Mucosa of descending colon (tissue), 3 donors: Measurements from ENCODE around the gene CNDP2. TPM values are rescaled to one million over a fixed set of nuclear protein-coding genes. Genes with fewer than 3 reads are reported as not detected.

ENCODE experiments used
- ATAC-seq: fragments of 200-7000 bp; cut with Tn5 transposase; one replicate; pipeline ENCODE4 v1.9.1; 2020; ENCODE audit warnings: mild to moderate bottlenecking, moderate library complexity
- DNase-seq, 3 donors: peaks; one replicate each; pipeline ENCODE4 v3.0.0-alpha.2; 2020
- H3K36me3 ChIP-seq: fragments of 200-600 bp; one replicate; pipeline ENCODE4 v1.8.0; 2021; ENCODE audit warnings: low read depth, mild to moderate bottlenecking
- H3K4me1 ChIP-seq: fragments of 200-600 bp; one replicate; pipeline ENCODE4 v1.8.0; 2021; ENCODE audit warnings: low read depth, mild to moderate bottlenecking
- H3K4me3 ChIP-seq: fragments of 200-600 bp; one replicate; pipeline ENCODE4 v1.8.0; 2021; ENCODE audit warnings: mild to moderate bottlenecking
- H3K9me3 ChIP-seq: fragments of 200-600 bp; one replicate; pipeline ENCODE4 v1.8.0; 2021; ENCODE audit warnings: mild to moderate bottlenecking
- CTCF ChIP-seq: fragments of 200-600 bp; IDR thresholded peaks from one replicate; pipeline ENCODE4 v1.8.0; 2022; ENCODE audit warnings: antibody characterized with exemption, mild to moderate bottlenecking
- intact Hi-C, 2 donors: fragments of 100-400 bp; cut with DNase I in 1 of 2; cut with micrococcal nuclease in 1 of 2; formaldehyde crosslinking; loops; one replicate each; pipeline versions ENCODE4 v1.11.0 to v1.11.1; 2022; cut with DNase I, micrococcal nuclease
- long read RNA-seq, 2 donors: library from polyadenylated mRNA; unstranded; transcript quantifications; one replicate each; pipeline ENCODE4 v2.0.0, GENCODE V29; 2019 to 2021
- total RNA-seq, 3 donors: library from RNA; stranded (reverse); fragmentation: NEBNext Ultra II Directional in 2 of 3; extraction: Animal tissue kit (Norgen Biotek cat#: 25700) in 2 of 3; gene quantifications; one replicate each; pipeline versions ENCODE4 v1.2.1 to v1.2.4, GENCODE V29; 2021 to 2023
- donor health status: DM: no; HTN: no; CAD: no; lungs with moderate emphysema.
- donor health status: DM: no; HTN: no; CAD: no.
- donor health status: DM: no; HTN: yes; CAD: no.

CNDP2 gene
- total RNA-seq, result 100 to 1,000 TPM; 148 to 263 (median 244) TPM
- long read RNA-seq, donor 1, full-length matches to known transcripts, result 147 of 206 reads
- long read RNA-seq, donor 1, partial matches to known transcripts, result 36 of 206 reads
- long read RNA-seq, donor 1, other reads (novel, unspliced or antisense), result 23 of 206 reads
- long read RNA-seq, donor 2, full-length matches to known transcripts, result 94 of 143 reads
- long read RNA-seq, donor 2, partial matches to known transcripts, result 39 of 143 reads
- long read RNA-seq, donor 2, other reads (novel, unspliced or antisense), result 10 of 143 reads

- Histone ChIP-seq H3K4me3 (peak within 1 kb of the TSS; percentile 90), H3K36me3 (peaks cover 3% of the 10 kb centered on the region), H3K4me1 (peaks cover 23% of the 10 kb centered on the region), H3K9me3 (no peaks in the 10 kb centered on the region)
- peak; percentile 100 for DNase-seq
- TF ChIP-seq CTCF, result no peak
- ATAC-seq, result peak; percentile 94
- intact Hi-C loops, result loop anchor here (10.0 kb wide), 2 partner anchors 141 to 709 kb away; partner anchors contain the start of gene PTGR3 (in 1 of the 2)
Observed at GRCh38 chr18:74495581-74496507, at the start of gene CNDP2. Gene CNDP2, plus strand, starts transcription at chr18:74496363. Its CDS starts 3,611 bp downstream, at chr18:74499974.

- H3K4me3 ChIP-seq, result no peak overlapping the region
- DNase-seq (no peak), ATAC-seq (no peak)
- H3K9me3 ChIP-seq, result no peaks in the 10 kb centered on the region
- H3K4me1 ChIP-seq, result peaks cover 6% of the 10 kb centered on the region
- H3K36me3 ChIP-seq, result no peaks in the 10 kb centered on the region
- no peak for TF ChIP-seq CTCF
- intact Hi-C loops, result no loop called here
Observed at GRCh38 chr18:74446631-74447403, 49.3 kb upstream of the CNDP2 start.

- no peak for TF ChIP-seq CTCF
- ATAC-seq, result no peak
- intact Hi-C loops, result no loop called here
- no peak for DNase-seq
- Histone ChIP-seq H3K36me3 (no peaks in the 10 kb centered on the region), H3K4me1 (peaks cover 6% of the 10 kb centered on the region), H3K4me3 (no peak overlapping the region), H3K9me3 (no peaks in the 10 kb centered on the region)
Observed at GRCh38 chr18:74447404-74448152, 48.6 kb upstream of the CNDP2 start.

GRCh38 chr18:74450626-74451025 lies 45.5 kb upstream of the CNDP2 start:
- H3K4me1 ChIP-seq, result peaks cover 6% of the 10 kb centered on the region
- H3K4me3 ChIP-seq, result no peak overlapping the region
- no peaks in the 10 kb centered on the region for H3K36me3 ChIP-seq
- ATAC-seq (peak; percentile 38), DNase-seq (no peak)
- intact Hi-C loops, result no loop called here
- no peaks in the 10 kb centered on the region for H3K9me3 ChIP-seq
- TF ChIP-seq CTCF, result no peak

- intact Hi-C loops, result no loop called here
- DNase-seq (peak in 1 of 3 donors; percentile 15), ATAC-seq (peak; percentile 71)
- peaks cover 9% of the 10 kb centered on the region for H3K4me1 ChIP-seq
- no peak for TF ChIP-seq CTCF
- H3K36me3 ChIP-seq, result no peaks in the 10 kb centered on the region
- no peaks in the 10 kb centered on the region for H3K9me3 ChIP-seq
- no peak overlapping the region for H3K4me3 ChIP-seq
Observed at GRCh38 chr18:74451148-74451547, 45.0 kb upstream of the CNDP2 start.
